ENCODE results near the gene IL17B. TPM values are rescaled to one million over a fixed set of nuclear protein-coding genes. Genes with fewer than 3 reads are reported as not detected.

IL17B gene
- total and polyA plus RNA-seq, 7 donors = 0.82 to 9.6 (median 4.8) TPM; not detected in 2

DNA sequence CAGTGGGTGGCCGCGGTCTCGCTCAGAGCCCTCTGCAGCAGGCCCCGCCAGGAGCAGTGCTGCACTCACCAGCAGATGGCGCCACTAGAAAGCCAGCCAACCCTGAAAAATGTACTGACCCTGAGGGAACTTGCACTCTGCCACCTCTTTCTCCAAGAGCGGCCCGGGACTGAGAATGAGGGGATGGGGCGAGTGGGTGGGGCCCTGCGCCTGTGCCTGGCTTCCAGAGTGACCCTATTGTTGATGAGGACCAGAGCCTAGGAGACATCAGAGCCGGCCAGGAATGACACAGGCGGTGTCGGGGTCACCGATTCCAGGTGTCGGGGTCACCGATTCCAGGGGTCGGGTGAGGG, 2.9 kb upstream of the IL17B start:
- no peaks in the 10 kb centered on the region for H3K36me3 ChIP-seq
- peak; percentile 94 for DNase-seq
- H3K27me3 ChIP-seq = no peaks in the 10 kb centered on the region
- H3K27ac ChIP-seq = peak overlapping the region; percentile 93 to 99 (median 98)
- peak overlapping the region; percentile 21 to 55 (median 44) for H3K4me3 ChIP-seq
- intact Hi-C loops (cut with DNase I) = loop anchor here (1.0 kb wide), 1 partner anchor 51 kb away; no protein-coding TSS in a partner anchor
- TF ChIP-seq POLR2AphosphoS5 (IDR thresholded peaks at IDR 0.05) = peak; percentile 54 to 81 (median 74)
- peak in 2 of 4 donors; percentile 31 to 47 for TF ChIP-seq EP300 (IDR thresholded peaks at IDR 0.05)
- TF ChIP-seq, protein P1, sequence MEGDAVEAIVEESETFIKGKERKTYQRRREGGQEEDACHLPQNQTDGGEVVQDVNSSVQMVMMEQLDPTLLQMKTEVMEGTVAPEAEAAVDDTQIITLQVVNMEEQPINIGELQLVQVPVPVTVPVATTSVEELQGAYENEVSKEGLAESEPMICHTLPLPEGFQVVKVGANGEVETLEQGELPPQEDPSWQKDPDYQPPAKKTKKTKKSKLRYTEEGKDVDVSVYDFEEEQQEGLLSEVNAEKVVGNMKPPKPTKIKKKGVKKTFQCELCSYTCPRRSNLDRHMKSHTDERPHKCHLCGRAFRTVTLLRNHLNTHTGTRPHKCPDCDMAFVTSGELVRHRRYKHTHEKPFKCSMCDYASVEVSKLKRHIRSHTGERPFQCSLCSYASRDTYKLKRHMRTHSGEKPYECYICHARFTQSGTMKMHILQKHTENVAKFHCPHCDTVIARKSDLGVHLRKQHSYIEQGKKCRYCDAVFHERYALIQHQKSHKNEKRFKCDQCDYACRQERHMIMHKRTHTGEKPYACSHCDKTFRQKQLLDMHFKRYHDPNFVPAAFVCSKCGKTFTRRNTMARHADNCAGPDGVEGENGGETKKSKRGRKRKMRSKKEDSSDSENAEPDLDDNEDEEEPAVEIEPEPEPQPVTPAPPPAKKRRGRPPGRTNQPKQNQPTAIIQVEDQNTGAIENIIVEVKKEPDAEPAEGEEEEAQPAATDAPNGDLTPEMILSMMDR (IDR thresholded peaks at IDR 0.05) = peak in 3 of 4 experiments; percentile 92 to 96 (median 95)
- no peak for TF ChIP-seq POLR2A (IDR thresholded peaks at IDR 0.05)
- peaks cover 0 to 90% (median 84%) of the 10 kb centered on the region in 4 donors for H3K4me1 ChIP-seq
- WGBS, 2 donors = 36 to 40% methylated on average over 16 of the region's 16 CpGs
- H3K9me3 ChIP-seq = no peaks in the 10 kb centered on the region

- TF ChIP-seq, protein P1 (IDR thresholded peaks at IDR 0.05) = no peak
- TF ChIP-seq EP300 (IDR thresholded peaks at IDR 0.05) = no peak
- TF ChIP-seq POLR2A (IDR thresholded peaks at IDR 0.05) = no peak
- TF ChIP-seq POLR2AphosphoS5 (IDR thresholded peaks at IDR 0.05) = no peak
- H3K27ac ChIP-seq = peak overlapping the region; percentile 93 to 99 (median 98)
- no peaks in the 10 kb centered on the region for H3K27me3 ChIP-seq
- peak overlapping the region; percentile 21 to 55 (median 44) for H3K4me3 ChIP-seq
- DNase-seq = peak; percentile 76
- intact Hi-C loops (cut with DNase I) = no loop called here
- peaks cover 0 to 84% (median 79%) of the 10 kb centered on the region in 4 donors for H3K4me1 ChIP-seq
- WGBS, 2 donors = 52 to 54% methylated on average over 8 of the region's 8 CpGs
- no peaks in the 10 kb centered on the region for H3K9me3 ChIP-seq
- H3K36me3 ChIP-seq = no peaks in the 10 kb centered on the region
These were observed 2.3 kb upstream of the IL17B start for GRCh38 chr5:149381261-149381985.

DNA sequence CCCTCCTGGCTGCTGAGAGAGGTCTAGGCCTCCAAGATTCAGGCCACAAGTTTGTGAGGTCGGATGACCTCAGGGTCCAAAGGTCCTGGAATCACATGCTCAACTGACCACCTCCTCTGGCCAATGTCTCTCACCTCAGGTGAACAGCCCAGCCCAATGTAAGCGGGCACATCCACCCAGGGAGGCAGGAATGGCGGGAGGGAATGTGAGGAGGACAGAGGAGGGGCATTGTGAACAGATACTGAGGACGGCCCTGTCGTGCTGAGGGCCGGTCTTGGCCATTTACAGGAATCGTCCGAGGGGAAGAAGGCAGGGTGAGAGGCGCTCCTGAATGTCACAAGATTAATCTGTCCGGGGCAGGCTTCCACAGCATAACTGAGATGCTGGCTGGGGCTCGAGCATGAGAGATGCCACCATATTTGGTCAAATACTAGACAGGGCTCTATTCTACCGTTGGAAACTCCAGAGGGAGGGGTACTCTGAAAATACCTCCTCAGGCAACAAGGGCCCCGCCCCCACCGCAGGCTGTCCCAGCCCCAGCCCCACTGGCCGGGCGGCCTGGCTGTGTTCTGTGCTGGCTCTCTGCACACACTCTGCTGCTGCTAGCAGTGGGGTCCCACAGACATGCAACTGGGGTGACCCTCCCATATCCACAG, 1.5 kb upstream of the IL17B start:
- intact Hi-C loops (cut with DNase I) = no loop called here
- WGBS, 2 donors = 73 to 75% methylated on average over 16 of the region's 16 CpGs

DNA sequence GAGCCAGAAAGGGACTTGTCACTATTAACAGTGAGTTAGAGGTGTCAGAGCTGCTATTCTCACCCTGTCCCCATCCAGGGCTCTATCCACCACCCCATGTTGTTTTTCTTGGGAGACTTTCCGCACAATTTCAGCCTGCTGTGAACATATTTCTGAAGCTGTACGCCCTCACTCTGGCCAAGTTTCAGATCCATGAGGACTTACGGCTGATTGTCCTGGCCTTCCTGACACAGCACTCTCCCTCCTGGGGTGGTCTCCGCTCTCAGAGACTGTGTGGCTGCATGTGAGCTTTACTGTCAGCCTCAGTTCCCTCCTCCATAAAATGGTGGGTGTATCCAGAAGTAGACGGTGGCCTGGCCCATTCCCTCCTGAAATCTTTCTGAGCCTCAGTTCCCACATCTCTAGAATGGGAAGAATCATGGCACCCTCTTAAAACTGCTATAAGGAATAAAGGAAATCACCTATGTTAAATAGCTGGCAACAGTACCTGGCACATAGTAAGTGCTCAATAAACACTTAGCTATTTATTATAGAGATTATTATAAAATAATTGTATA, 804 bp upstream of the IL17B start:
- TF ChIP-seq EP300 (IDR thresholded peaks at IDR 0.05) = no peak
- TF ChIP-seq, protein P1 (IDR thresholded peaks at IDR 0.05) = no peak
- no peak for TF ChIP-seq POLR2AphosphoS5 (IDR thresholded peaks at IDR 0.05)
- TF ChIP-seq POLR2A (IDR thresholded peaks at IDR 0.05) = no peak
- H3K9me3 ChIP-seq = no peaks in the 10 kb centered on the region
- H3K4me3 ChIP-seq = no peak overlapping the region
- peaks cover 0 to 69% (median 66%) of the 10 kb centered on the region in 4 donors for H3K4me1 ChIP-seq
- no peaks in the 10 kb centered on the region for H3K27me3 ChIP-seq
- H3K36me3 ChIP-seq = no peaks in the 10 kb centered on the region
- 82 to 88% methylated on average over 5 of the region's 5 CpGs for WGBS, 2 donors
- DNase-seq = peak; percentile 63
- peak overlapping the region; percentile 93 to 99 (median 98) for H3K27ac ChIP-seq
- intact Hi-C loops (cut with DNase I) = no loop called here

More for the DNA sequence above, 1.5 kb upstream of the IL17B start:
- H3K27ac ChIP-seq = peak overlapping the region; percentile 93 to 99 (median 98)
- no peaks in the 10 kb centered on the region for H3K36me3 ChIP-seq
- TF ChIP-seq POLR2A (IDR thresholded peaks at IDR 0.05) (peak in 1 of 2 donors; percentile 31), POLR2AphosphoS5 (IDR thresholded peaks at IDR 0.05) (peak; percentile 82 to 90 (median 86)), EP300 (IDR thresholded peaks at IDR 0.05) (peak; percentile 37 to 94 (median 56))
- TF ChIP-seq, protein P1 (IDR thresholded peaks at IDR 0.05) = no peak
- peak overlapping the region; percentile 21 to 55 (median 44) for H3K4me3 ChIP-seq
- no peaks in the 10 kb centered on the region for H3K9me3 ChIP-seq
- peak; percentile 91 for DNase-seq
- H3K27me3 ChIP-seq = no peaks in the 10 kb centered on the region
- H3K4me1 ChIP-seq = peaks cover 0 to 76% (median 71%) of the 10 kb centered on the region in 4 donors
